Stimulated activated CD8-positive, alpha-beta memory T cell treated with anti-CD3 and anti-CD28 coated beads, Interleukin-15, amount 100 ng/mL, for 48 hours (primary cell): ENCODE data around the gene USP22.
"Not testable (repeated sequence)": the region's sequence is repeated elsewhere in the genome, so short reads cannot be mapped to it uniquely, and the experiment has no call there.

Experiments
- DNase-seq, 2 donors: peaks; one replicate each; pipeline ENCODE4 v3.0.0-alpha.2; 2020; ENCODE audit warnings: low read depth in 2 of 2

USP22 gene

DNA sequence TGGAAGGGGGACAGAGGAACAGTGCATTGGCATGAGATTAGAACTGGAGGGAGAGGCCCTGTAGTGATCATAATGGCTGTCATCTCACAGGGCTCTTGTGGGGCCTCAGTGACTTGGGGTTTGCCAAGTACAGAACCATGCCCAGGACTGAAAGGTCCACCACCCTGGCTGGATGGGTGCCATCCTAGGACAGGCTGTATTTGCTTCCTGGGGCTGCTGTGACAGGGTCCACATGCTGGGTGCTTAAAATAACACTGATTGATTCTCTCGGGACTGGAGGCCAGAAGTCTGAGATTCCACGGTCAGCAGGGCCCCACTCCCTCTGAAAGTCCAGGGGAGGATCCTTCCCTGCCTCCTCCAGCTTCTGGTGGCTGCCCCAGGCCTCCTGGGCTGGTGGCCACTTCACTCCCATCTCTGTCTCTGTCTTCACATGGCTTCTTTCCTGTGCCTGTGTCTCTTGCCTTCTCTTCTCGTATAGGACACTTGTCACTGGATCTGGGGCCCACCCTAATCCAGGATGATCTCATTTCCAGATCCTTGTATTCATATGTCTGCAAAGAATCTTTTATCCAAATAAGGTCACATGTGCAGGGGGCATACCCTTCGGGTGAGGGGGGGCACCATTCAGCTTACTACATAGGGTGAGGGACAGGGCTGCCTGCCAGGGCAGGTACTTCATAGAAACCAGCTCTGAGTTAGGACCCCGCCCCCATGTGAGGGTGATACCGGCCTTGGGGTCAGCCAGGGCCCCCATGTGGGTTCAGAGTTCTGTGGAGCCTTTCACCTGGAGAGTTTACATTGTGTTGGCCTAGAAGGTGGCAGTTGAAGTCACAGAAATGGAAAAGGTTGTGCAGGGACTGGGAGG lies 52.6 kb downstream of the USP22 start:
- no peak for DNase-seq

DNA sequence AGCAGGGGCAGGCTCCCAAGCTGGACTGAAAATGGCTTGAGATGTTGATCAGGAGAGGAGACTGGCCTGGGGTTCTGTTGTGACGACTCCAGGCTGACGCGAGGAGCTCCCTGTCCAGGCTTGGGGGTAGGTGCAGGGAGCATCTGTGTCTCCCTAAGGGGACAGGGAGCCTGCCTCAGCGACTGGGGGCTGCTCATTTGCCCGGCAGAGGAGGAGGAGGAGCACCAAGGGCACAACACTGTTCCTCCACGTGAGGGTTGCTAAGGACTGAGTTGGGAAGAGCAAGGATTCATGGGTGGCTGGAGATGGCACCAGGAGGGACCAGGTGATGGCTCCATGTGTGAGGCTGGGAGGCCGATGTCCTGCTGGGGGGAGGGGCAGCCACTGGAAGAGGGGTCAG lies 53.3 kb downstream of the USP22 start:
- no peak for DNase-seq

DNA sequence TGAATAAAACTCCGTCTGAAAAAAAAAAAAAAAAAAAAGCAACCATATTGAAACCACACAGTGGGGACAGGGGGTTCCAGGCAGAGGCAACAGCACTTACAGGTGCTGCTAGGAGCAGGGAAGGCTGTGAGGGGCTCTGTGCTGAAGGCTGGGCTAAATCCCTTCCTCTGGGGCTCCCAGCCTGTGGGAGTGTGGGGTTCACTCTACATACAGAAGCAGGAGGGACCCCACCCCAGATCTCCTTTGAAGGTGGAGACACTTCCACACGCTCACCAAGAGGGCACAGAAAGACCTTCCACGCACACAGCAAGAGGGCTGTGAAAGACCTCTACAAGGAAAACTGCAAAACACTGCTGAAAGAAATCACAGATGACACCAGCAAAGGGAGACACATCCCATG lies 53.9 kb downstream of the USP22 start:
- DNase-seq = no peak

DNA sequence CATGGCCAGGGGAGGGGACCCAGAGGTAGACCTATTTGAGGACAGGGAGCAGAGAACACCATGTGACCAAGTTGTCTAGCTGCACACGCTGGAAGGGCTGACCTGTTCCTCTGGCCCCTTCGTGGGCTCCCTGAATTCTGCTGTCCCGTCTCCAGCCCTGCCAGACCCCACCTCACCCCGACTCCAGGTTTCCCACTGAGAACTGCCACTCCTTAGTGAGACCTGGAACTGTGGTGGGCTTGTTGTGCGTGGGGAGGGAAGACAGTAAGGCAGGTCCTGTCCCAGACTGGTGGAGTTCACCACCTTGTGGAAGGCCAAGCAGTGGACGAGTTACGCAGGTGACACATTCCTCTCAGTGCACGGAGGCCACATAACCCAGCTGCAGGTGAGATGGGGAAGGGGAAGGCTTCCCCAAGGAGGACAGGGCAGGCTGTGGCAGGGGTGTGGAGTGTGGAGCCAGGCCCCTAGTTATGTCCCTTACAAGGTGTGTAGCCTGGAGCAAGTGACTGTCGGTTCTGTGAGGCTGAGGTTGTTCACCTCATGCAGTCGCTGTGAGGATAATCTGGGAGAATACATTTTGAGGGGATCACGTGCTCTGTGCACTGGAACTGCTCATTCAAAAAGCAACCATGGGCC lies 54.7 kb downstream of the USP22 start:
- no peak for DNase-seq

DNA sequence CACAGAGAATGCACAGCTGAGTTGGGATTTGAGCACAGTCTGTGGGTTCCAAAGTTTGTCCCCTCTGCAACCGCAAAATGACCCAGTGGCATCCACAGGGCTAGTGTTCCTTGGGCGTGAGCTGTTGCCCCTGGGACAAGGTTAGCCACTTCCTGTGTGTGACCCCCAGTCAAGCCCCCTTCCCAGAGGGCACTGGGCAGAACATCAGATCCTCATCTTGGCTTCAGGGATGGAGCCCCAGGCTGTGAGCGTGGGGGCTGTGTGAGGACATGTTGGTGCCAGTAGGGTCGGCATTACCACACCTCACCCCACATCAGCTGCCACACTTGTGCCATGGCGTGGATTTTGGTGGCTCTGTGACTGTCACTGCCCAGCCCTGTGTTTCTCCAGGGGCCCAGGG lies 55.3 kb downstream of the USP22 start:
- no peak for DNase-seq

DNA sequence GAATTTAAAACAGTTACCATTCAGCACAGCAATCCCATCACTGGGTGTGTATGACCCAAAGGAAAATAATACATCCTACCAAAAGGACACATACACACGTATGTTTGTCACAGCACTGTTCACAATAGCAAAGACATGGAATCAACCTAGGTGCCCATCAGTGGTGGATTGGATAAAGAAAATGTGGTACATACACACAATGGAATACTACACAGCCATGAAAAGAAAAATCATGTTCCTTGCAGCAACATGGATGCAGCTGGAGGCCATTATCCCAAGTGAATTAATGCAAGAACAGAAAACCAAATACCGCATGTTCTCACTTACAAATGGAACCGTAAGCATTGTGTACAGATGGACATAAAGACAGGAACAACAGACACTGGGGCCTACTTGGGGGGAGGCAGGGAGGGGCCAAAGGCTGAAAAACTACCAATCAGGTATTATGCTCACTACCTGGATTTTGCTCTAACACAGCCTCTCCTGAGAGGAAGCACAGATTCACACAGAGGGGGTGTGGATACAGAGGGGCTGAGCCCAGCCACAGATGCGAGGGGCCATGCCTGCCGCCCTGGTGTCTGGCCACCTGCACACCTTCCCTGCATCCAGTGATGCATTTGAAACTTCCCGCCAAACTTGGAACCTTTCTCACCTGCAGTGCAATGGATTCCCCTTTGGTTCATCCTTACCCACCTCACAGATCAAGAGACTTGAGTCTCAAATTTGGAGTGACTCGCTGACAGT lies 55.9 kb downstream of the USP22 start:
- DNase-seq = no peak

DNA sequence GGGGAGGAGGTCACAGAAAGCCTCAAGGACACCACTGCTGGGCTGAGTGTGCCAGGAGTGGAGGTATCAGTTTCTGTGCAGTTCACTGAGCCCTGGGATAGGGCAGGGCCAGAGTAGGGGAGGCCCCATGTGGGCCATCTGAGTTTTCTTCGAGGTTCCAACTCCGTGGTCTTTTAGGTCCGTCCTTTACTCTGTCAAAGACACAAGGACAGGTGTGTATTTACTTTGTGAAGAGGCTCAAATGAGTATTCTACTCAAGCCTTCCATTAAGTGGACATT lies 59.5 kb downstream of the USP22 start:
- DNase-seq = no peak

DNA sequence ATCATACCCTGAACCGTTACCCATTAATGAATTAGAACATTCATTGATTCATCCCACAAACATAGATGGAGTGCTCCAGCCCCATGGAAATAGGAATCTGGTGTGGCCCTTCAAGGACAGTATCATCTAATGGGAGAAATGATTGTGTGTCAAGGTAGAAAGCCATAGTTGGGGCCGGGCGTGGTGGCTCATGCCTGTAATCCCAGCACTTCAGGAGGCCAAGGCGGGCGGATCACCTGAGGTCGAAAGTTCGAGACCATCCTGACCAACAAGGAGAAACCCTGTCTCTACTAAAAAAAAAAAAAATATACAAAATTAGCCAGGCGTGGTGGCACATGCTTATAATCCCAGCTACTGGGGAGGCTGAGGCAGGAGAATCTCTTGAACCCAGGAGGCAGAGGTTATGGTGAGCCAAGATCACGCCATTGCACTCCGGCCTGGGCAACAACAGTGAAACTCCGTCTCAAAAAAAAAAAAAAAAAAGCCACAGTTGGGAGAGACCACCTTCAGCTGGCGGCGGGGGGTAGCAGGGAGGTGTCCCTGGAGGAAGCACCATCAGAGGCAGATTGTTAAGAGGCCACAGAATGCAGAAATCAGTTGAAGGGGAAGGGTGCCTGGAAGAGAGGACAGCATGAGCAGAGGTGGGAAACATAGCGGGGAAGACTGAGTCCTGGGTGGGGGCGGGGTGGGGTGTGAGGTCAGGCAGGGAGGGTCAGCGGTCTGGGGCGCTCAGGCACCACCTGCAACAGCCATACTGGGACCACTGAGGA lies 60.0 kb downstream of the USP22 start:
- no peak for DNase-seq

DNA sequence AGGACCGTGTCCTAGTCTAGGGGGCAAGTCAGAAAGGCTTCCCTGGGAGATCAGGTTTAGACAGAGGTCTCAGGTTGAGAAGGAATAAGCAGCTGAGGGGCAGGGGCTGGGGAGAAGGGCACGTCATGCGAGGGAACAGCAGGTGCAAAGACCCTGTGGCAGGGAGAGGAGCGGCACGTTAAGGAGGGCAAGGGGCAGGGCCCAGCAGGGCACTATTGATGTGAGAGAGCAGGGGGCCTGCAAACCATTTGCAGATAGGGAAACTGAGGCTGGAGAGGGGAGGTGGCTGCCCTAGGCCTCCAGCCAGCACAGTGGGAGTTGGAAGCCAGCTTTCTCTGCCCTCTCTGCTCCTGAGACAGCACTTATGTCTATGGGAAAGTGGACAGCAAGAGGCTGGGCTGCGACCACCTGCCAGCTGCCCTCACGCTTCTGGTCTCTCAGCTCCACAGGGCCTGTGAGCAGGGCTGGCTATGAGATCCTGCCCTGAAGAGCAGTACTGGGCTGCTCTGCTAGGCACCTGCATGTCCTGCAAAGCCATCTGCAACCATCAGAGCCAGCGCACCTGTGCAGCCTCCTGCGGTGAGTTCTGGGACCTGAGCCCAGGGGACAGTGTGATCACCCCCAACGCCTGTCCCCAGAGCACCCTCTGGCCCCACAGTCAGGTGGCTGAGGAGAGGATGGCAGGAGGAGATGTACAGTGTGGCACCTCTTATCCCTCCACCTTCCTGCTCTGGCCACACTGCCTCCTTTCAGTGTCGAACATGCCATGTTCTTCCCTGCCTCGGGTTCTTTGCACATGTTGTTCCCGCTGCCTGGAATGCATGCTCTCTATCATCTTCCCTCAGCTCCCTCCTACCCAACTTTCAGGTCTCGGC lies 61.5 kb downstream of the USP22 start:
- DNase-seq = no peak

DNA sequence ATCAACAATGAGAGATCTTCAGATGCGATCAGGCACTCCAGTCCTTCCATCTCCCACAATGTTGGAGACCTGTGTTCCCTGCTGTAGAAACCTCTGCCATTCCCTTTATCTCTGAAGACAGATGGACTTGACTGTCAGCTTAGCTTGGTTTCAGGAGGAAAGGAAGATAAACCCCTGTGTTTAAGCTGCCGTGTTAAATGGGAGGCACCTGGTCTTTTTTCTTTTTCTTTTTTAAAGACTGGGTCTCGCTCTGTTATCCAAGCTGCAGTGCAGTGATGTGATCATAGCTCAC lies 63.1 kb downstream of the USP22 start:
- DNase-seq = no peak

DNA sequence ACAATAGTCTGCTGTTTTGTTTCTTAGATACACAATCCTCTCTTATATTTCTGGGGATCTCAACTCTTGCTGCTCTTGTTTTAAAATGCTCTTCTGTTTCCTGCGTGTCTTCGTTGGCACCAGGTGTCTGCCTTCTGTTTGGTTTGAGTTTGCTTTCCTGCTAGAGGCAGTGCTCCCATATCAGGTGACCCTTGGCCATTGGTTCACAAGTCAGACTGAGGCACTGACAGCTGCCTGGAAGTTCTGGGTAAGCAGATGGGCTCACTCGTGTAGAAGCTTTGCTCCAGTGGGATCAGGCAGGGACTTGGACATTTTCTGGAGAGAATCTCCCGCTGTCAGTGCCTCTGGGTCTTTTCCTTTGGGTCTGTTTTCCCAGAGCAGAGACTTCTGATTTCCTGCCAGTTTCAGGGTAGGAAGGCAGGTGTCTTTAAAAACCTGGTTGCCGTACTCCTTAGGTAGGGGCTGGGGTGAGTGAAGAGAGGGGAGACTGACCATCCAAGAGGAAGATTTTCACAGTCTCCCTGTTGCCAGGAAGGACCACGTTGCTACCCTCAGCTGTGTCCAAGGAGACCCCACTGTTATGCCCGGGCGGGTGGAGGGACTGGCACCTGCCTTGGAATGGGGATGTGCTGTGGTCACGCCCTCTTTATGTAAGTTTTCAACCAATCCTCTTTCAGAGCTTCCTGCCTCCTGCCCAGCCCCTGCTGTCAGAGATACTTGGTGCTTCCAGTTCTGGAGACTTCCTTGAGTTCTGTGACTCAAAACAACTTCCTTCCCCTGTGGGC lies 63.6 kb downstream of the USP22 start:
- DNase-seq = not testable (repeated sequence)

DNA sequence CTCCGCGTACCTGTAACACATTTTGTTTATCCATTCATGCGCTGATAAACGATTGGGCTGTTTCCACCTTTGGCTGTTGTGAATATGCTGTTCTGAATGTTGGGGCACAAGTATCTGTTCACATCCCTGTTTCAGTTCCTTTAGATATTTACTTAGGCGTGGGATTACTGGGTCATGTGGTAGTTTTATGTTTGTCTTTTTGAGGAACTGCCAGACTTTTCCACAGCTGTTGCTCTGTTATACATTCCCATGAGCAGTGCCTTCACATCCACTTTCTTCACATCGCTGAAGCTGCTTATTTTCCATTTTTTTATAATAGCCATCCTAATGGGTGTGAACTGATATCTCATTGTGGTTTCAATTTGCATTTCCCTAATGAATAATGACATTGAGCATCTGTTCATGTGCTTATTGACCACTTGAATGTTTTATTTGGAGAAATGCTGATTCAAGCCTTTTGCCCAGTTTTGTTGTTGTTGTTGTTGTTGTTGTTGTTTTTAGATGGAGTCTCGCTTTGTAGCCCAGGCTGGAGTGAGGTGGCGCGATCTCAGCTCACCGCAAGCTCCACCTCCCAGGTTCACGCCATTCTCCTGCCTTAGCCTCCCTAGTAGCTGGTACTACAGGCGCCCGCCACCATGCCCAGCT lies 65.1 kb downstream of the USP22 start:
- DNase-seq = not testable (repeated sequence)

DNA sequence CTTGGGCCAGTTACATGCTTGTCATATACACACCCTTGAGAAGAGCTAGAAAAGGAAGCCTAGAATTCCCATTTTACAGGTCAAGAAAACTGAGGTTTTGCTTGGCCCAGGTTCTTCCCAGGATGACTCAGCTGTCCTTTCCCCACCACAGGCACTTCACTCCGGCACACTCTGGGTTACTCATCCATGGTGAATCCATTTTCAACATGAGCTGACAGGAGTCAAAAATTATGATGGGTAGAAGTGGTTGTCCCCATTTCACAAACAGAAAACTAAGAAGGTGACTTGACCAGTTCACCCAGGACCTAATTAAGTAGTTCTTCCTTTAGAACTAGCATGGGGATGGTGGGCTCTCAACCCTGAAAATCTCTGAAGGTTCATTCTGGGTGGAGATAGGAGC lies 67.2 kb downstream of the USP22 start:
- DNase-seq = no peak

DNA sequence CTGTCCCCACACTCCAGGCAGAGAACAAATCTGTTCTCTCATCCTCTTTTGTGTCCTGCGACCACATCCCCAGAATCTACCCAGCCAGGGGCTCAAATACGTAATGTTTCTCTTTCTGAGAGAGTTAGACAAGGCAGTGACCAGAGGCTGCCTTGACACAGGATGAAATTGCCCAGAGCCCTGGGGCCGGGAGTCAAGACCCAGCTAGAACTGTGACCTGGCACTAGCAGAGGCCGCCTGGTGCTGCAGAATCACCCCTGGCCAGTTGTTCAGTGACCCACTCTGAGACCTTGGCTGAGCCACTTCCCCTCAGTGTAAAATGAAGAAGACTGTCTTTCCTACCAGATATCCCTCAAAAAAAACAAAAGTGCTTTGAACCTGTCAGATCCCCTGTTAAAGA lies 72.5 kb downstream of the USP22 start:
- DNase-seq = no peak

DNA sequence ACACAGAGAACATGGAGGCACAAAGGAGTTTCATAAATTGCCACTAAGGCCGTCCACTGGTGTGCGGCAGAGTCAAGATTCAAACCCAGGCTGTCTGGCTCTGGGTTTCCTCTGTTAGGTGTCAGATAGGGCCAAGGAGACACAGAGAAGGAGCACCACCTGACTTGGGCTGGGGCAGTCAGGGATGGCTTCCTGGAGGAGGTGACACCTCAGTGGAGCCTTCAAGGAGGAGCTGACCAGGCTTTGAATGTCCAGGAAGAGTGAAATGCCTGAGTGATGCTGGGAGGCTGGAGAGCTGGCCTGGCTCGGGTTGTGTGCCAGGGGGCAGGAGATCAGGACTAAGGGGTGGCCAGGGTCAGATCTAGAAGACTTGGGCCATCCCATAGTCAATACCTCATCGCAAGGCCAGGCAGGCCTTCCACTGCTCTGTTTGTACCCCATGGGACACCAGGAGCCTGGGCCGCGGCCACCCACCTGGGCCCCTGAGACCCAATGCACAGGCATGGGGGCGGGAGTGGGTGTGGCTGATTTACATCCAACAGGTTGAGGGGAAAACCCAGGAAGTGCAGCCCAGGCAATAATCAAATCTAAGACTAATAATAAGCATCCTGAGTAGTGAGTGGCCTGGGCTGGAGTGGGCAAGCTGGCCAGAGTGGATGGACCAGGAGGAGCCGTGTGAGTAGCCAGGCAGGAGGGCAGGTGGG lies 73.7 kb downstream of the USP22 start:
- DNase-seq = no peak

DNA sequence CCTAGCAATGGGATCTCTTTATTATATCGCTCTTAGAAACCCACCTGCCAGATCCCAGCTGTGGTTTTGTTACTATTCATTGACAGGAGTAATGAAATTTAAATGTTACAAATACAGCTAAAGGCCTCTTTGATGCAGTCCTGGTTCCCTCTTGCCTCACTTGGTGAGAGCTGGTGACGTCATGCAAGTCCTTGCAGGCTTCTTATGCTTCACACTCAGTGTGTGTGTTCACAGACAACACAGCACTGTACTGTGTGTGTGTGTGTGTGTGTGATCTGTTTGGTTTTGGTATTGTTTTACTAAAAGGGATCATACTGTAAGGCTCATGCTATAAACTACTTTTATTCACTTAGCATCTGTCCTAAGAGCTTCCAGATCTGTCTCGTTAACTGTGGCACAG lies 75.0 kb downstream of the USP22 start:
- no peak for DNase-seq

DNA sequence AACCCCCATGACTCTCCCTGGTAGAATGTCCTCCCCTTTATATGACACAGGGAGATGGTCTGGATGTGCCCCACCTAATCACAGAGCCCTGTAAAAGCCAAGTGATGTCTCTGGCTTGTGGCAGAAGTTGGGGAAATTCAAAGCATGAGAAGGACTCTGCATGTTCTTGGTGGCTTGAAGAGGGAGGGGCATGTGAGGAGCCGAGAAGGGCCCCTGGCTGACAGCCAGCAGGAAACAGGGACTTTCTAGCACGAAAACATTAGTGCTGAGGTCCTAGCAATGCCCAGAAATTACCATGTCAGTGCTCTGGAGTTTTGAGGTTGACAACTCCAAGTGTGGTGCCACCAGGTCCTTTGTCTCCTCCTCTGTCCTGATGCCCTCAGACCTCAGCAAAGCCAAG lies 75.9 kb downstream of the USP22 start:
- no peak for DNase-seq

DNA sequence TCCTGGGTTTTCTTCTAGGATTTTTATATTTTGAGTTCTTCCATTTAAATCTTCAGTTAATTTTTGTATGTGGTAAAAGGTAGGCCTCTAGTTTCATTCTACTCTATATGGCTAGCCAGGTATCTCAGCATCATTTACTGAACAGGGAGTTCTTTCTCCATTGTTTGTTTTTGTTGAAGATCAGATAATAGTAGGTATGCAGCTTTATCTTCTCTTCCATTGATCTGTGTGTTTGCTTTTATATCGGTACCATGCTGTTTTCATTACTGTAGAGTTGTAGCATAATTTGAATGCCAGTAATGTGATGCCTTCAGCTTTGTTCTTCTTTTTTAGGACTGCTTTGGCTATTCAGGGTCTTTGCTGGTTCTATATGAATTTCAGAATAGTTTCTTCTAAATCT lies 77.3 kb downstream of the USP22 start:
- no peak for DNase-seq

DNA sequence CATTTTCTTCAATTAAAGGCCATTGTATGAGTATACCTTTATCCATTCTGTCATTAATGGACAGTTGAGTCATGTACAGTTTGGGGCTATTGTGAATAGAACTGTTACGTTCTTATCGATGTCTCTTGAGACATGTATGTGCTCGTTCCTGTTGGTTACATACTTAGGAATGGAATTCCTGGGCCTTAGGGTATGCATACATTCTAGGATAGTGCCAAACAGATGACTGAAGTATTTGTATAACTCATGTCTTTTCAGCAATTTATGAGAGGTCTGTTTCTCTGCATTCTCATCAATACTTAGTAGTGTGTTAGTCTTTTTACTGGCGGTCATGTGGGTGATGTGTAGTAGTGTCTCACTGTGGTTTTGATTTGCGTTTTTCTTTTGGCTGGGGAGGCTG lies 81.2 kb downstream of the USP22 start:
- no peak for DNase-seq

DNA sequence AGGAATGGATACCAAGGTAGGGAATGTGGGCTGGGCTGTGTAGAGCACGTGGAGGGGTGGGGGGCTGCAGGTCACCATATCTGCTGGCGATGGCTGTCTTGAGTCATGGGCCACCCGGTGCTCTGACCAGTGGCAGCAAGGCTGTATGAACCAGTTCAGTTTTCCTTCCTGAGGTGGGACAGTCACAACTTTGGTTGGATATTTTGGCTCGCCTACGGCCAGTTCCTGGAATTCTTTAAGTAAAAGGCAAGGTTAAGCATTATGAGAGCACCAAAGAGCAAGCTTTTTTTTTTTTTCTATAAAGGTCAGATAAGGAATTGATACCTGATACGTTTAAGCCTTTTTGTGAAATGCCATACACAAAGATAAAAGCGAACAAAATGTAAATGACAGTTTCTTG lies 81.9 kb downstream of the USP22 start:
- DNase-seq = no peak
